GM12878 (cell line): Measurements from ENCODE around the gene SYT10. TPM values are rescaled to one million over a fixed set of nuclear protein-coding genes. Genes with fewer than 3 reads are reported as not detected.

ENCODE experiments used
- ATAC-seq: fragments of 200-7000 bp; cut with Tn5 transposase; 3 replicates; pipeline ENCODE4 v1.9.1; 2020; ENCODE audit warnings: mild to moderate bottlenecking, moderate library complexity
- BruUV-seq: library from RNA; stranded (reverse); fragments of 400-500 nt; replicated peaks from 2 replicates; lab custom pipeline; 2021; lab: Mats Ljungman, UMichigan
- CTCF ChIA-PET: fragments of 300-600 bp; sonication (Branson Sonifier 250); formaldehyde crosslinking; extraction: SDS; loops from one replicate; lab custom pipeline; 2021; ENCODE audit warnings: inconsistent platforms; lab: Yijun Ruan, JAX
- POLR2A ChIA-PET: fragments of 350-600 bp; formaldehyde crosslinking; extraction: SDS; loops from one replicate; lab custom pipeline; 2021; ENCODE audit warnings: inconsistent platforms; lab: Charles Lee
- RAD21 ChIA-PET: fragments of 300-600 bp; sonication (Branson Sonifier 250); formaldehyde crosslinking; loops from one replicate; lab custom pipeline; 2023; ENCODE audit warnings: antibody characterized with exemption; ENCODE audit not compliant: unreplicated experiment; lab: Charles Lee
- SMC1A ChIA-PET: fragments of 300-600 bp; sonication (Branson Sonifier 250); formaldehyde crosslinking; loops from one replicate; lab custom pipeline; 2023; ENCODE audit not compliant: unreplicated experiment, uncharacterized antibody; lab: Charles Lee
- DNase-seq: peaks from one replicate; pipeline ENCODE4 v3.0.0-alpha.2; 2011; ENCODE audit warnings: low read depth, low spot score
- FAIRE-seq: peaks from 3 replicates; lab custom pipeline; 2011; peaks lifted over from hg19 to GRCh38; lab: Jason Lieb, UNC
- H2AFZ ChIP-seq: 2 replicates; pipeline ENCODE4 v1.6.0; 2011; ENCODE audit warnings: low read depth, low read length, control low read depth; ENCODE audit not compliant: control insufficient read depth
- H3K27ac ChIP-seq: 2 replicates; pipeline ENCODE4 v1.5.1; 2011; ENCODE audit warnings: control low read depth; ENCODE audit not compliant: control insufficient read depth, insufficient read depth
- H3K27me3 ChIP-seq, 2 experiments: replicated peaks in 1 of 2; 2 replicates each; pipeline versions ENCODE4 v1.6.0 to v1.6.1; 2011; ENCODE audit warnings: low read length in 1 of 2; ENCODE audit not compliant: control insufficient read depth in 2 of 2, insufficient read depth in 2 of 2
- H3K36me3 ChIP-seq, 2 experiments: 2 replicates each; pipeline ENCODE4 v1.5.1; 2011; ENCODE audit warnings: low read length in 1 of 2; ENCODE audit not compliant: control insufficient read depth in 2 of 2, insufficient read depth in 2 of 2
- H3K4me1 ChIP-seq: 2 replicates; pipeline ENCODE4 v1.6.1; 2011; ENCODE audit warnings: mild to moderate bottlenecking, low read length, moderate library complexity, mixed read lengths; ENCODE audit not compliant: control insufficient read depth, insufficient read depth
- H3K4me2 ChIP-seq: 2 replicates; pipeline ENCODE4 v1.6.0; 2011; ENCODE audit warnings: control low read depth; ENCODE audit not compliant: control insufficient read depth, insufficient read depth
- H3K4me3 ChIP-seq: fragments of 200-600 bp; sonication (generic); 2 replicates; pipeline ENCODE4 v1.5.1; 2016
- H3K79me2 ChIP-seq: 2 replicates; pipeline ENCODE4 v1.6.0; 2011; ENCODE audit warnings: low read length; ENCODE audit not compliant: control insufficient read depth, insufficient read depth
- H3K9ac ChIP-seq: 2 replicates; pipeline ENCODE4 v1.8.0; 2011; ENCODE audit warnings: low read length, control low read depth, mixed read lengths; ENCODE audit not compliant: control insufficient read depth, insufficient read depth
- H3K9me3 ChIP-seq: replicated peaks from 3 replicates; pipeline ENCODE4 v1.5.1; 2011; ENCODE audit warnings: mild to moderate bottlenecking, low read length; ENCODE audit not compliant: control insufficient read depth, insufficient read depth
- H4K20me1 ChIP-seq: 2 replicates; pipeline ENCODE4 v1.6.0; 2011; ENCODE audit not compliant: control insufficient read depth, insufficient read depth
- ATF7 ChIP-seq: fragments of 450-650 bp; IDR thresholded peaks from 2 replicates; pipeline ENCODE4 v1.6.1; 2016; ENCODE audit warnings: low read depth, mild to moderate bottlenecking
- CBX5 ChIP-seq: sonication (generic); IDR thresholded peaks from 2 replicates; pipeline ENCODE4 v1.6.1; 2016; ENCODE audit warnings: low read depth, moderate library complexity, mild to moderate bottlenecking, inconsistent platforms
- DPF2 ChIP-seq: fragments of 450-650 bp; IDR thresholded peaks from 2 replicates; pipeline ENCODE4 v1.6.1; 2017; ENCODE audit warnings: mild to moderate bottlenecking
- EED ChIP-seq: sonication (generic); IDR thresholded peaks from 2 replicates; pipeline ENCODE4 v1.6.1; 2016; ENCODE audit warnings: antibody characterized with exemption, low read depth
- IRF4 ChIP-seq: IDR thresholded peaks from 2 replicates; pipeline ENCODE4 v1.6.1; 2011; ENCODE audit warnings: low read depth, low read length
- KLF5 ChIP-seq: fragments of 450-650 bp; IDR thresholded peaks from 2 replicates; pipeline ENCODE4 v1.6.1; 2014; ENCODE audit warnings: mild to moderate bottlenecking; ENCODE audit not compliant: partially characterized antibody
- NR2C2 ChIP-seq: IDR thresholded peaks from 2 replicates; pipeline ENCODE4 v1.6.1; 2011; ENCODE audit warnings: borderline replicate concordance, low read depth; ENCODE audit not compliant: control insufficient read depth, insufficient read length
- POLR2A ChIP-seq: IDR thresholded peaks from 2 replicates; pipeline ENCODE4 v1.6.1; 2011; ENCODE audit warnings: low read depth, mild to moderate bottlenecking, low read length
- POLR2AphosphoS2 ChIP-seq: IDR thresholded peaks from 2 replicates; pipeline ENCODE4 v1.6.1; 2011; ENCODE audit warnings: low read depth, mild to moderate bottlenecking, low read length, improper control_type of control experiment, moderate library complexity
- SMAD5 ChIP-seq: IDR thresholded peaks from 2 replicates; pipeline ENCODE4 v1.6.1; 2016; ENCODE audit warnings: antibody characterized with exemption, low read depth
- STAT1 ChIP-seq: fragments of 450-650 bp; conservative IDR thresholded peaks from 2 replicates; pipeline ENCODE4 v1.6.1; 2014; ENCODE audit warnings: antibody characterized with exemption, mild to moderate bottlenecking
- WGBS: methylation state at CpG from one replicate; pipeline ENCODE4 v1.1.6; 2016; ENCODE audit warnings: low lambda C conversion rate; ENCODE audit not compliant: insufficient replicate concordance, insufficient coverage; ENCODE audit errors: missing lambda C conversion rate; 5-methylcytosine and 5-hydroxymethylcytosine counted together
- in situ Hi-C: fragments of 300-500 bp; cut with MboI; formaldehyde crosslinking; loops from 9 replicates; pipeline ENCODE4 v1.14.3; 2018; ENCODE audit warnings: mixed read lengths
- intact Hi-C: fragments of 100-400 bp; cut with micrococcal nuclease; formaldehyde crosslinking; loops from one replicate; pipeline ENCODE4 v1.14.2; 2022; ENCODE audit not compliant: unreplicated experiment
- polyA plus RNA-seq, 11 experiments: library from polyadenylated mRNA; depleted of rRNA in 4 of 11; unstranded in 6 of 11; stranded (reverse) in 5 of 11; fragments of >200 nt; fragmentation: Nextera tagmentation in 4 of 11; fragmentation: Illumina TruSeq in 1 of 11; extraction: Ambion mirVana in 4 of 11; extraction: Trizol in 1 of 11; gene quantifications; 1 replicate in 1 of 11; 2 replicates in 10 of 11; pipeline versions ENCODE4 v1.2.1 to v1.2.3, GENCODE V29; 2011 to 2016; ENCODE audit warnings: inconsistent platforms in 2 of 11, missing spikeins in 2 of 11, low read depth in 1 of 11
- total RNA-seq, 4 experiments: library from RNA; depleted of rRNA in 3 of 4; stranded (reverse); fragments of >200 nt in 3 of 4; fragmentation: Illumina TruSeq in 1 of 4; extraction: Trizol in 1 of 4; gene quantifications; 2 replicates each; pipeline versions ENCODE4 v1.2.1 to v1.2.3, GENCODE V29; 2013 to 2021
- TF ChIP-seq, protein P1 (sequence below): fragments of 450-650 bp; IDR thresholded peaks from 2 replicates; pipeline ENCODE4 v1.6.1; 2014; ENCODE audit warnings: mild to moderate bottlenecking

The SYT10 gene
- total and polyA plus RNA-seq, 10 of the 15 experiments (the other 5 are each of a cell fraction or from before 2014, with no cell fraction given): 0.05 TPM; not detected in 9

GRCh38 chr12:33455096-33455495, 15.5 kb upstream of the SYT10 start:
- Histone ChIP-seq H3K4me3 (no peak overlapping the region), H3K27ac (no peak overlapping the region), H4K20me1 (no peaks in the 10 kb centered on the region; the same call in 1 of the 2 replicates), H3K27me3 (no peaks in the 10 kb centered on the region), H3K9me3 (no peaks in the 10 kb centered on the region), H3K4me1 (no peaks in the 10 kb centered on the region), H3K79me2 (no peaks in the 10 kb centered on the region), H3K9ac (no peak overlapping the region), H3K36me3 (no peaks in the 10 kb centered on the region), H3K4me2 (no peak overlapping the region), H2AFZ (no peak overlapping the region)
- BruUV-seq: no TSS peak
- TF ChIP-seq ATF7 (no peak), SMAD5 (no peak), CBX5 (no peak), NR2C2 (no peak), POLR2AphosphoS2 (no peak), IRF4 (no peak), EED (no peak), STAT1 (no peak), POLR2A (no peak), DPF2 (no peak), KLF5 (no peak)
- TF ChIP-seq, protein P1, sequence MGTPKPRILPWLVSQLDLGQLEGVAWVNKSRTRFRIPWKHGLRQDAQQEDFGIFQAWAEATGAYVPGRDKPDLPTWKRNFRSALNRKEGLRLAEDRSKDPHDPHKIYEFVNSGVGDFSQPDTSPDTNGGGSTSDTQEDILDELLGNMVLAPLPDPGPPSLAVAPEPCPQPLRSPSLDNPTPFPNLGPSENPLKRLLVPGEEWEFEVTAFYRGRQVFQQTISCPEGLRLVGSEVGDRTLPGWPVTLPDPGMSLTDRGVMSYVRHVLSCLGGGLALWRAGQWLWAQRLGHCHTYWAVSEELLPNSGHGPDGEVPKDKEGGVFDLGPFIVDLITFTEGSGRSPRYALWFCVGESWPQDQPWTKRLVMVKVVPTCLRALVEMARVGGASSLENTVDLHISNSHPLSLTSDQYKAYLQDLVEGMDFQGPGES: no peak
- no peak for DNase-seq
- 94% methylated on average over 1 of the region's 1 CpG for WGBS
- in situ Hi-C loops (no loop called here), intact Hi-C loops (no loop called here)
- CTCF ChIA-PET: no interaction called here
- ATAC-seq: no peak
- POLR2A ChIA-PET: no interaction called here
- no peak for FAIRE-seq
- SMC1A ChIA-PET: no interaction called here
- RAD21 ChIA-PET: no interaction called here
